CD4-positive, alpha-beta T cell treated with Interleukin-1 beta for 1 hour (primary cell): Measurements from ENCODE around the gene CPPED1.
A peak's percentile ranks its signal among the peaks of the same experiment; 100 is the strongest.
"Not testable (repeated sequence)": the region's sequence is repeated elsewhere in the genome, so short reads cannot be mapped to it uniquely, and the experiment has no call there.

ENCODE experiments used
- DNase-seq, 2 donors: peaks; one replicate each; pipeline ENCODE4 v3.0.0-alpha.2; 2020 to 2022

The CPPED1 gene

GRCh38 chr16:12803203-12804093 lies at the start of gene CPPED1:
CPPED1 (minus strand) TSS chr16:12803887; CDS start chr16:12803776, 111 bp downstream.
- DNase-seq = peak; percentile 89 to 94

- DNase-seq = no peak
Measured at GRCh38 chr16:12850186-12850585, 46.5 kb upstream of the CPPED1 start.

- DNase-seq = no peak
Measured at GRCh38 chr16:12846592-12846991, 42.9 kb upstream of the CPPED1 start.

GRCh38 chr16:12845282-12845681 lies 41.6 kb upstream of the CPPED1 start:
- DNase-seq = no peak

- DNase-seq = no peak
Measured at GRCh38 chr16:12837756-12838155, 34.1 kb upstream of the CPPED1 start.

GRCh38 chr16:12837291-12837690 lies 33.6 kb upstream of the CPPED1 start:
- no peak for DNase-seq

- no peak for DNase-seq
Measured at GRCh38 chr16:12833926-12834325, 30.2 kb upstream of the CPPED1 start.

GRCh38 chr16:12829096-12829888 lies 25.6 kb upstream of the CPPED1 start:
- DNase-seq = no peak

GRCh38 chr16:12828206-12828605 lies 24.5 kb upstream of the CPPED1 start:
- no peak for DNase-seq

- DNase-seq = no peak
Measured at GRCh38 chr16:12826559-12826958, 22.9 kb upstream of the CPPED1 start.

- peak; percentile 64 to 72 for DNase-seq
Measured at GRCh38 chr16:12819126-12820117, 15.7 kb upstream of the CPPED1 start.

GRCh38 chr16:12818326-12818725 lies 14.6 kb upstream of the CPPED1 start:
- peak in 1 of 2 donors; percentile 4 for DNase-seq

- DNase-seq = peak in 1 of 2 donors; percentile 9
Measured at GRCh38 chr16:12816791-12817214, 13.1 kb upstream of the CPPED1 start.

- DNase-seq = no peak
Measured at GRCh38 chr16:12815361-12815760, 11.7 kb upstream of the CPPED1 start.

- not testable (repeated sequence) for DNase-seq
Measured at GRCh38 chr16:12813734-12814133, 10.0 kb upstream of the CPPED1 start.

- DNase-seq = not testable (repeated sequence)
Measured at GRCh38 chr16:12813321-12813720, 9.6 kb upstream of the CPPED1 start.

GRCh38 chr16:12811441-12812383 lies 8.0 kb upstream of the CPPED1 start:
- no peak for DNase-seq

- no peak for DNase-seq
Measured at GRCh38 chr16:12805066-12805465, 1.4 kb upstream of the CPPED1 start.

GRCh38 chr16:12804395-12804794 lies 708 bp upstream of the CPPED1 start:
- no peak for DNase-seq

GRCh38 chr16:12802661-12803060 lies 1.0 kb downstream of the CPPED1 start:
- DNase-seq = no peak

- no peak for DNase-seq
Measured at GRCh38 chr16:12802048-12802447, 1.6 kb downstream of the CPPED1 start.
